Measurements from ENCODE around the gene TSPAN15.
A peak's percentile ranks its signal among the peaks of the same experiment; 100 is the strongest.
"Not testable (repeated sequence)": the region's sequence is repeated elsewhere in the genome, so short reads cannot be mapped to it uniquely, and the experiment has no call there.

Gene TSPAN15

DNA sequence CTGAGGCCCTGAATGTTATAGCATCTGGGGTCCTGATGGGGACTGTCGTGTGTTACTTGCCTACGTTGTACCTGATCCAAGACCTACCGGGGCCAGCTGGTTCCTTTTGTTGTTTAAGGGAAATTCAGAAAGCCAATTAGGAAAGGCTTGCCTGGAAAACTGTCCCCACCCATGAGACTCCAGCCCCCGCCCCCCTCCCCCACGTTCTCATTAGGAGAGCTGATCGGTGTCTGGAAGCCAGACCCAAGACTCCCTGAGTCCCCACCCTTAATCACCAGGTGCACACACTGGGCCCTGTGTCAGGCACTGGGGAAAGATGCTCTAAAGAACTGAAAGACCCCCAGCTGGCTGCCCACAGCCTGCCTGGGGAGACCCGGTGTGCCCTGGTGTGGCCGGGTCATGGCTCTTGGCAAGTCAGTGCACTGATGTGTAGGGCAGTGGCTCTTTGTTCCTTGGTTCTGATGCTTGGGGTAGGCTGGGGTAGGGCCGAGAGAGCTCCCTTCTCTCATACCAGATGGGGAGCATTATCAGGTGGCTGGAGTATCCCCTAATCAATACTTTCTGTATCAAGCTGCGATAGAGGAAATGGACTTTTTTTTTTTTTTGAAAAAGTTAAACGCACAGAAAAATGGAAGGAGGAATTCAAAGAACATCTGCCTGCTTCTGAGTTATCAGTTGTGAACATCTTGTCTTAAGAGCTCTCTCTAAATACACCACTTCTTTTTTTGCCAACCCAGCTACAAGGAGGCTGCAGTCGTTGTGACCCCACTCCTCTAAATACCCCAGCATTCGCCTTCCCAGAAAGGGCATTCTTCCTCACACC lies 16.9 kb downstream of the TSPAN15 start:
- DNase-seq = no peak

DNA sequence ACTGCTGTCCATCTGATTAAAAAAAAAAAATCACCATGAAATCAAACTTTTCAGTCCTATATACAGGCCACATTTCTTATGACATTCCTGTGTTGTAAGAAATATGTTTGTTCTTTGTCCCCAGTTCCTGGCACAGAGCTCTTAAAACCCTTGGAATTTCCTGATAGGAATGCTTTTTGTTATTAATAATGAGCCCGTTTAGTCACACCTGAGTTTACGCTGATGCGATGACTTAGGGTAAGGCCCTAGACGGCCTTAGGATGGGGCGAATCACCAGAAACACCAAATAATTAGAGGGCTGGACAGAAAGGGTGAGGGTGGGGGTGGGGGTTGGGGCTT lies 17.5 kb downstream of the TSPAN15 start:
- DNase-seq = peak in 1 of 3 donors; percentile 15

DNA sequence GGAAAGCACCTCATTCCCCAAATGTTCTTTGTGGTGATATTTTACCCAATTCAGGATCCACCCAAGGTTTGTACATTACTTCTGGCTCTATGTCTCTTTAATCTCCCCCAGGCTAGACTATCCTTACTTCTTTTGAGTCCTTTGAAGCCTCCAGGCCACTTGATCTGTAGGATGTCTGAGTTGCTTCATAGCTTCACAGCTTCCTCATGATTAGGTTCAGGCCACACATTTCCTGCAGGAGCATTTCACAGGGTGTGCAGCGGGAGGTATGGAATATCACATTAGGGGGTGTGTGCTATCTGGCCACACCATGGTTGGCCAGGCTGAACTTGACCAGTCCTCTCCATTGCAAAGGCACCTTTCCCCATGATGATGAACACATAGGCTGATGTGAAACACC lies 18.7 kb downstream of the TSPAN15 start:
- peak in 1 of 3 donors; percentile 18 for DNase-seq

DNA sequence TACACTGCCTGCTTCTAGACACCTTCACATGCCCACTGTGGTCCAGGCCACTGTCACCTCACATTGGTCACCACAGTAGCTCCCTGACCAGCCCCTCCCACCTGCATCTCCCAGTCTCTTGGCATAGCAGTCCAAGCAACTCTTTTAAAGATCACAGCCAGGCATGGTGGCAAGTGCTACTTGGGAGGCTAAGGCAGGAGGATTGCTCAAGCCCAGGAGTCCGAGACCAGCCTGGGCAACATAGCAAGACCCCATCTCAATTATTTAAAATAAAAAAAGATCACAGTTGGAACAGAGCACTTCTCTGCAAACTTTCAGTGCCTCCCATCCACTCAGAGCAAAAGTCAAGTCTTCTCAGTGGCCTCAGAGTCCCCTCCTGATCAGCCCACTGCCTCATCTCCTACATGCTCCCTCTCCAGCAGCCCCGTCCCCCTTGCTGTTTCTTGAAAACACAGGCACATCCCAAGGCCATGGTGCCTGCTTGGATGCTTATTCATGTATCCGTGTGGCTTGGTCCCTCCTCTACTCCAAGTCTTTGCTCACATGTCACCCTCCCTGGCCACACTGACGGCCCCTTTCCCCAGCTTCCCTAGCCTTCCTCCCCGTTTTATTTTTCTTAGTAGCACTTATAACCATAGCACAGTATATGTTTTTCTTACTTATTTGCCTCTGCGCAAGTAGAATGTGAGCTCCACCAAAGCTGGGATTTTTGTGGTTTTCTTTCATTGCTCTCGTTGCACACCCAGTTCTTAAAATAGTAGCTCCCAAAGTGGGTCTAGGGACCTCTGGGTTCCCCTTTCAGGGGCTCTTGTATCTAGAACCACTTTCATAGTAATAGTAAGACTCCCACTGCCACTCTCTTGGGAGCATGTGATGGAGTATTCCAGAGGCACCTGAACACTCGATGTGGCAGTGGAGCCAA lies 19.5 kb downstream of the TSPAN15 start:
- no peak for DNase-seq

DNA sequence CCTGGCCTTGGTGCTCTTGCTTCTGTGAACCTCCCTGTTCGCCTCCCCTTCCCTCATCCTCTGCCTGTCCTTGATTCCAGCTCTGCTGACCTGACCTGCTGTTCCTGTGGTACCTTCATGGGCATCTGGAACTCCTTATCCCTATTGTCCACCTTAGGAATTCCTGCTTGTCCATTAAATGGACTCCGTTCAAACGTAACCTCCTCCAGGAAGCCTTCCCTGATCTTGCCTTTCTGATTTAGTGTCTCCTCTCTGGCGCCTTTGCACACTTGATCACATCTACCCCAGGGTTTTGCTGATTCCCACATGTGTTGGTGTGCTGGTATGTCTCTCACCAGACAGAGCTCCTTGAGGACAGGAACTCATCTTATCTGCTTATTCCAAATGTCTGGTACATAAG lies 20.9 kb downstream of the TSPAN15 start:
- no peak for DNase-seq

DNA sequence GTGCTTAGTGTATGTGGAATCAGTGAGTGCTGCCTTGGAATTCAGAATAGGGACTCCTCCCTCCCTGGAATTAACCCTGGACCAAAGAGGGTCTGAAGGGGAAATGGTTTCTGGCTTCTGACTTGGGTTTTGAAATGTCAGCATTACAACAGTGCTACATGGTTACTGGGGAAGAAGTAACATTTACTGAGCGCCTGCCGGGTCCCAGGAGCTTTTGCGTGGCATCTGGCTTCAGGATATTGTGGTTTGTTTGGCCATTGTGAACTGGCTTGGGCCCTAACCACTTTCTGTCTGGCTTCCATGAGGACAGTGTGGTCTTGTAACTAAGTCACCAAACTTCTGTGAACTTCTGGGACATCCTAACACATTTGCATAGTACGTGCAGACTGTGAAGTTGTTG lies 21.3 kb downstream of the TSPAN15 start:
- DNase-seq = no peak

GRCh38 chr10:69473304-69473990 lies 22.2 kb downstream of the TSPAN15 start:
- DNase-seq = no peak

DNA sequence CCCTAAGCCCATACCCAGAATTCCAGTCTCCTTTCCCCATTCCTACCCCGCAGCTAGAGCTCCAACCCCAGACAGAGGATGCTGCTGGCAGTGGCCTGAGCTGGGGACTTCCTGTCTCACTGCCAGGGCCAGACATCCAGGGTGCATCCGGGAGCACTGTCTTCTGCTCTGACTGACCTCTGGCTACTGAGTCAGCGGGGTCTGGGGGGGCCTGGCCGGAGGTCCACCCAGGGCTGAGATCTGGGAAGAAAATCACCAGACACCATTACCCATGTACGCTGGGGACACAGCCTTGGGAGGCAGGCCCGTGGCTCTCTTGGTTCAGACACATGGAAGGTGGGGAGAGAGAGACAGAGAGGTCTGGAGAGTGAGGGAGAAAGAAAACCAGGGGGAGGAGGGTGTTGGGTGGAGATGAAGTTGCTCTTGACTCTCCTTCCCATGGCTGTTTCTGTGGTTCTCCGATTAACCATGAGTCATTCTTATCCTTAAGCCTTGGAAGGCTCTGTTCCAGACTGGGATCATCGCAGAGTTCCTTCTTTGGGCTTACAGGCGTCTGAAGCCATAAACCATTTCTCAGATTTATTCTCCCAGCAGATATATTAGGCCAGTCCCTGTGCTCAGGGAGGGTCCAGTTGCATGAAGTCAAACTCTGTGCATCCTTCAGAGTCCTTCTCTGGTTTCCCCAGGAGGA lies 23.6 kb downstream of the TSPAN15 start:
- no peak for DNase-seq

- DNase-seq = no peak
These were observed 24.2 kb downstream of the TSPAN15 start for GRCh38 chr10:69475433-69475830.

GRCh38 chr10:69477968-69478597 lies 26.8 kb downstream of the TSPAN15 start:
- DNase-seq = no peak

GRCh38 chr10:69479240-69480067 lies 28.2 kb downstream of the TSPAN15 start:
- DNase-seq = no peak

GRCh38 chr10:69480068-69480412 lies 28.8 kb downstream of the TSPAN15 start:
- no peak for DNase-seq

DNA sequence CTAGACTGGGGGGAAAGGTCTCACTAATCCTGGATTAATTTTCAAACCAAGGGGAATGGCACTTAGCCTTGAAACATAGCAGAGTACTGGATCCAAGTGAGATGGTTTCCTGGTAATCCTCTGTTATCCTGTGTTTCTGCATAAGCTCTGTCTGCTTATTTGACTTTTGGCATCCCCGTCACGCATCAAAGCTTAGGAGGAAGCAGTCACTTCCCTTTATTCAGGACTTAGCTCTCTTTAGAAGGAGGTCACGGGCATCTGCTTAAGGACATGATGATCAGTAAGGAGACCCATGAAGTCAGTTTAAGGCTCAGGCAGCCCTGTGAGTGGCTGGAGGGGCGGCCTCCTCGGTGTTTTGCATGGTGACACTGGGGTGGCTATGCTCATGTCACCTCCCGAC lies 30.0 kb downstream of the TSPAN15 start:
- DNase-seq = peak; percentile 78 to 81 (median 80)

GRCh38 chr10:69481811-69482524 lies 30.7 kb downstream of the TSPAN15 start:
- peak; percentile 50 to 64 (median 57) for DNase-seq

GRCh38 chr10:69483963-69484362 lies 32.7 kb downstream of the TSPAN15 start:
- DNase-seq = peak; percentile 72 to 76 (median 76)

GRCh38 chr10:69484736-69485135 lies 33.5 kb downstream of the TSPAN15 start:
- DNase-seq = no peak

- no peak for DNase-seq
These were observed 35.9 kb downstream of the TSPAN15 start for GRCh38 chr10:69486922-69487730.

DNA sequence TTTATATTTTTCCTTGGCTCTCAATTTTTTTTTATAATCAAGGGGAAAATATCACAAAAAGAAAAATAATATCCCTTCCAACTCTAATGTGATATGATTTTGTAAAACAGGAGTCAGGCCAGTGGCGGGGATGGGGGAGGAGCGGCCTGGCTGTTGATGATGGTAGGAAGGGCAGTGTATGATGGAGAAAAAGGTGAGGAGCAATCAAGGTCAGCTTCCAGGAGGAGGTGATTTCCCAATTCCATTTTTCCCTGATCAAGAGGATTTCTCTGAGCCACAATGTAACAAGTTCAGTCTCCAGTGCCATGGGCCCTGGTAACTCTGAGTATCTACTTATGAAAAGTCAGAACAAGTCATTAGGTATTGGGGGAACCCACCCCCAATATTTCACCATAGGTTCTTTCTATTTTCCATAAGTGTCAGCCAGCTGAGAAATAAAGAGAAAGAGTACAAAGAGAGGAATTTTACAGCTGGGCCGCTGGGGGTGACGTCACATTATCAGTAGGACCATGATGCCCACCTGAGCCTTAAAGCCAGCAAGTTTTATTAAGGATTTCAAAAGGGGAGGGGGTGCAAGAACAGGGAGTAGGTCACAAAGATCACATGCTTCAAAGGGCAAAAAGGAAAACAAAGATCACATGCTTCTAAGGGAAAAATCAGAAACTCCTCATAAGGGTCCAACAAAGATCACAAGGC lies 37.0 kb downstream of the TSPAN15 start:
- DNase-seq = not testable (repeated sequence)

DNA sequence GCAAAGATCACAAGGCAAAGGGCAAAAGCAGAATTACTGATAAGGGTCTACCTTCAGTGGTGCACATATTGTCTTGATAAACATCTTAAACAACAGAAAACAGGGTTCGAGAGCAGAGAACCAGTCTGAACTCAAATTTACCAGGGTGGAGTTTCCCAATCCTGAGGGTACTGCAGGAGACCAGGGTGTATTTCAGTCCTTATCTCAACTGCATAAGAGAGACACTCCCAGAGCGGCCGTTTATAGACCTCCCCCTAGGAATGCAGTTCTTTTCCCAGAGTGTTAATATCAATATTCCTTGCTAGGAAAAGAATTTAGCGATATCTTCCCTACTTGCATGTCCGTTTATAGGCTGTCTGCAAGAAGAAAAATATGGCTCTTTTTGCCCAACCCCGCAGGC lies 37.6 kb downstream of the TSPAN15 start:
- DNase-seq = not testable (repeated sequence)

Data from suppressor macrophage treated with lipopolysaccharide for 1 hour (primary cell).